ENCODE measurements around the gene IL1RN. TPM values are rescaled to one million over a fixed set of nuclear protein-coding genes. Genes with fewer than 3 reads are reported as not detected.

IL1RN gene
- total RNA-seq, 4 donors from 2014 or later: 0.77 TPM; not detected in 3

GRCh38 chr2:113129519-113130078 is 2.2 kb downstream of the IL1RN start:
- no peak for DNase-seq
- H3K9me3 ChIP-seq: no peaks in the 10 kb centered on the region
- H3K27ac ChIP-seq: no peak overlapping the region
- H3K27me3 ChIP-seq: no peaks in the 10 kb centered on the region
- no peaks in the 10 kb centered on the region for H3K36me3 ChIP-seq
- intact Hi-C loops (cut with DNase I; ENCODE audit: low total_unique reads): no loop called here
- no peaks in the 10 kb centered on the region for H3K4me1 ChIP-seq
- H3K4me3 ChIP-seq: no peak overlapping the region
- TF ChIP-seq CTCF (IDR thresholded peaks at IDR 0.05) (no peak), POLR2A (IDR thresholded peaks at IDR 0.05) (no peak)

GRCh38 chr2:113131352-113132185 is 4.2 kb downstream of the IL1RN start:
- no peak for DNase-seq
- H3K36me3 ChIP-seq: no peaks in the 10 kb centered on the region
- H3K27me3 ChIP-seq: no peaks in the 10 kb centered on the region
- no peaks in the 10 kb centered on the region for H3K9me3 ChIP-seq
- H3K4me3 ChIP-seq: no peak overlapping the region
- intact Hi-C loops (cut with DNase I; ENCODE audit: low total_unique reads): no loop called here
- TF ChIP-seq POLR2A (IDR thresholded peaks at IDR 0.05): no peak
- TF ChIP-seq CTCF (IDR thresholded peaks at IDR 0.05): no peak
- H3K4me1 ChIP-seq: no peaks in the 10 kb centered on the region
- H3K27ac ChIP-seq: no peak overlapping the region

- no peaks in the 10 kb centered on the region for H3K9me3 ChIP-seq
- no peak for DNase-seq
- H3K4me3 ChIP-seq: no peak overlapping the region
- H3K27ac ChIP-seq: no peak overlapping the region
- intact Hi-C loops (cut with DNase I; ENCODE audit: low total_unique reads): no loop called here
- no peaks in the 10 kb centered on the region for H3K27me3 ChIP-seq
- TF ChIP-seq CTCF (IDR thresholded peaks at IDR 0.05): no peak
- no peaks in the 10 kb centered on the region for H3K4me1 ChIP-seq
- no peaks in the 10 kb centered on the region for H3K36me3 ChIP-seq
Observed at GRCh38 chr2:113132414-113133021, 5.1 kb downstream of the IL1RN start.

GRCh38 chr2:113133704-113134598 is 6.6 kb downstream of the IL1RN start:
- Histone ChIP-seq H3K4me1 (no peaks in the 10 kb centered on the region), H3K27ac (no peak overlapping the region), H3K36me3 (no peaks in the 10 kb centered on the region), H3K9me3 (no peaks in the 10 kb centered on the region), H3K27me3 (no peaks in the 10 kb centered on the region), H3K4me3 (no peak overlapping the region)
- DNase-seq: no peak
- intact Hi-C loops (cut with DNase I; ENCODE audit: low total_unique reads): no loop called here
- TF ChIP-seq CTCF (IDR thresholded peaks at IDR 0.05) (no peak), POLR2A (IDR thresholded peaks at IDR 0.05) (no peak)

All from uterus (tissue), 4 donors.